Spleen (tissue), 11 donors: ENCODE results near the gene TLE4. TPM values are rescaled to one million over a fixed set of nuclear protein-coding genes. Genes with fewer than 3 reads are reported as not detected.

Source experiments
- DNase-seq: peaks from one replicate; pipeline ENCODE4 v3.0.0-alpha.2; 2020
- H3K27ac ChIP-seq, 8 donors: fragments of 200-600 bp; sonication (generic) in 7 of 8; 1 replicate in 4 of 8; 2 replicates in 4 of 8; pipeline versions ENCODE4 v1.5.0 to v1.8.0; 2016 to 2021; ENCODE audit warnings: inconsistent platforms in 4 of 8, mild to moderate bottlenecking in 4 of 8, moderate library complexity in 1 of 8
- H3K27me3 ChIP-seq, 7 donors: fragments of 200-600 bp; sonication (generic) in 6 of 7; replicated peaks in 1 of 7; 1 replicate in 4 of 7; 2 replicates in 3 of 7; pipeline versions ENCODE4 v1.5.0 to v1.8.0; 2016 to 2021; ENCODE audit warnings: inconsistent platforms in 3 of 7, mild to moderate bottlenecking in 1 of 7
- H3K36me3 ChIP-seq, 6 donors: fragments of 200-600 bp; sonication (generic) in 5 of 6; 1 replicate in 4 of 6; 2 replicates in 2 of 6; pipeline versions ENCODE4 v1.5.0 to v1.8.0; 2016 to 2021; ENCODE audit warnings: inconsistent platforms in 2 of 6
- H3K4me1 ChIP-seq, 6 donors: fragments of 200-600 bp; sonication (generic) in 5 of 6; 1 replicate in 3 of 6; 2 replicates in 3 of 6; pipeline versions ENCODE4 v1.5.0 to v1.8.0; 2016 to 2021; ENCODE audit warnings: inconsistent platforms in 3 of 6
- H3K4me3 ChIP-seq, 8 donors: fragments of 200-600 bp; sonication (generic) in 7 of 8; 1 replicate in 4 of 8; 2 replicates in 4 of 8; pipeline versions ENCODE4 v1.5.0 to v1.8.0; 2016 to 2021; ENCODE audit warnings: inconsistent platforms in 4 of 8, mild to moderate bottlenecking in 4 of 8, moderate library complexity in 2 of 8
- H3K9me3 ChIP-seq, 8 donors: fragments of 200-600 bp; sonication (generic) in 7 of 8; 1 replicate in 4 of 8; 2 replicates in 4 of 8; pipeline versions ENCODE4 v1.5.0 to v1.8.0; 2016 to 2021; ENCODE audit warnings: inconsistent platforms in 4 of 8
- POLR2A ChIP-seq, 3 donors: fragments of 450-650 bp; IDR thresholded peaks; one replicate each; pipeline ENCODE4 v1.5.1; 2017; ENCODE audit warnings: antibody characterized with exemption in 3 of 3, mild to moderate bottlenecking in 1 of 3
- POLR2AphosphoS5 ChIP-seq, 3 donors: sonication (generic); formaldehyde crosslinking; IDR thresholded peaks; one replicate each; pipeline ENCODE4 v1.5.1; 2017; ENCODE audit warnings: antibody characterized with exemption in 3 of 3
- WGBS, 5 donors: extraction: QIAGEN DNeasy Blood & Tissue Kit in 3 of 5; methylation state at CpG; one replicate each; pipeline versions ENCODE4 v1.1.5 to v1.1.7; 2013 to 2018; 5-methylcytosine and 5-hydroxymethylcytosine counted together
- intact Hi-C: fragments of 100-400 bp; cut with DNase I; formaldehyde crosslinking; loops from one replicate; pipeline ENCODE4 v1.15.0; 2023; ENCODE audit warnings: low total_unique reads
- polyA plus RNA-seq, 3 donors: library from polyadenylated mRNA; stranded (reverse); fragments of 200-250 nt; gene quantifications; one replicate each; pipeline ENCODE4 v1.2.1, GENCODE V29; 2013
- total RNA-seq, 7 donors: library from RNA; depleted of rRNA in 3 of 7; stranded (reverse); fragments of >200 nt in 3 of 7; fragmentation: NEBNext Ultra II Directional in 4 of 7; extraction: Animal tissue kit (Norgen Biotek cat#: 25700) in 4 of 7; gene quantifications; one replicate each; pipeline versions ENCODE4 v1.1.0 to v1.2.1, GENCODE V29; 2016 to 2021
- TF ChIP-seq, protein P1 (sequence below), 11 experiments: fragments of 200-600 bp in 7 of 11; fragments of 450-650 bp in 4 of 11; sonication (generic) in 4 of 11; IDR thresholded peaks in 8 of 11; conservative IDR thresholded peaks in 3 of 11; 1 replicate in 7 of 11; 2 replicates in 4 of 11; pipeline versions ENCODE4 v1.4.0 to v1.8.0; 2016 to 2021; ENCODE audit warnings: antibody characterized with exemption in 11 of 11, inconsistent platforms in 4 of 11, mild to moderate bottlenecking in 1 of 11
- donor health status: healthy with polysubstance abuse.
- donor health status: DM: no; HTN: no; CAD: no; lungs with moderate emphysema.
- donor health status: DM: no; HTN: no; CAD: no.
- donor health status: Bipolar disorder and iron deficiency.
- donor health status: healthy.
- donor health status: DM: no; HTN: no; CAD: no.
- donor health status: DM: yes; HTN: yes; CAD: no.

Gene TLE4
- total and polyA plus RNA-seq, 10 donors = 7.8 to 92.8 (median 70.5) TPM

DNA sequence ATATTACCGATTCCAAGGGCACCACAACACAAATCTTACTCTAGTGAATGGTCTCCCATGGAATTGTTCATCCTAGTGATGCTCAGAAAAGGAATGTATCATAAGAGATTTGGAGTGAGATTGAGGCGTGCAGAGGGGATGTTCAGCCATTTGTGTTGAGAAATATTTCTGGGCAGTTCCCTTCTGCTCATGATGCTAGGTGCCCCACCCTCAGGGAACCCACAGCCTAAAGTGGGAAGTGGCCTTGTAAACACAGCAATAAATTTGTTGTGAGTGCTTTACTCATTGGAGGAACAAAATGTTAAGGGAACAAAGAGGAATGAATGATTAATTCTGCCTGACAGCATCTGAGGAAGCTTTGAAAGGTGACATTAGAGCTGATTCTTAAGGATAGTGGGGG is 129.9 kb downstream of the TLE4 start:
- intact Hi-C loops = no loop called here
- no peak for DNase-seq
- WGBS, 5 donors = 67 to 80% (median 74%) methylated on average over 2 of the region's 2 CpGs
- peaks cover 0 to 39% (median 5%) of the 10 kb centered on the region in 6 donors for H3K4me1 ChIP-seq
- TF ChIP-seq POLR2A (IDR thresholded peaks at IDR 0.05) (no peak), POLR2AphosphoS5 (IDR thresholded peaks at IDR 0.05) (peak in 1 of 3 donors; percentile 74)
- TF ChIP-seq, protein P1, sequence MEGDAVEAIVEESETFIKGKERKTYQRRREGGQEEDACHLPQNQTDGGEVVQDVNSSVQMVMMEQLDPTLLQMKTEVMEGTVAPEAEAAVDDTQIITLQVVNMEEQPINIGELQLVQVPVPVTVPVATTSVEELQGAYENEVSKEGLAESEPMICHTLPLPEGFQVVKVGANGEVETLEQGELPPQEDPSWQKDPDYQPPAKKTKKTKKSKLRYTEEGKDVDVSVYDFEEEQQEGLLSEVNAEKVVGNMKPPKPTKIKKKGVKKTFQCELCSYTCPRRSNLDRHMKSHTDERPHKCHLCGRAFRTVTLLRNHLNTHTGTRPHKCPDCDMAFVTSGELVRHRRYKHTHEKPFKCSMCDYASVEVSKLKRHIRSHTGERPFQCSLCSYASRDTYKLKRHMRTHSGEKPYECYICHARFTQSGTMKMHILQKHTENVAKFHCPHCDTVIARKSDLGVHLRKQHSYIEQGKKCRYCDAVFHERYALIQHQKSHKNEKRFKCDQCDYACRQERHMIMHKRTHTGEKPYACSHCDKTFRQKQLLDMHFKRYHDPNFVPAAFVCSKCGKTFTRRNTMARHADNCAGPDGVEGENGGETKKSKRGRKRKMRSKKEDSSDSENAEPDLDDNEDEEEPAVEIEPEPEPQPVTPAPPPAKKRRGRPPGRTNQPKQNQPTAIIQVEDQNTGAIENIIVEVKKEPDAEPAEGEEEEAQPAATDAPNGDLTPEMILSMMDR (IDR thresholded peaks at IDR 0.05 in 8 of 11, conservative IDR thresholded peaks at IDR 0.05 in 3 of 11) = no peak
- peaks cover 0 to 28% (median 18%) of the 10 kb centered on the region in 6 donors for H3K36me3 ChIP-seq
- H3K27me3 ChIP-seq = no peaks in the 10 kb centered on the region
- H3K9me3 ChIP-seq = no peaks in the 10 kb centered on the region
- H3K27ac ChIP-seq = peak overlapping the region in 7 of 8 donors; percentile 21 to 85 (median 64)
- H3K4me3 ChIP-seq = no peak overlapping the region

DNA sequence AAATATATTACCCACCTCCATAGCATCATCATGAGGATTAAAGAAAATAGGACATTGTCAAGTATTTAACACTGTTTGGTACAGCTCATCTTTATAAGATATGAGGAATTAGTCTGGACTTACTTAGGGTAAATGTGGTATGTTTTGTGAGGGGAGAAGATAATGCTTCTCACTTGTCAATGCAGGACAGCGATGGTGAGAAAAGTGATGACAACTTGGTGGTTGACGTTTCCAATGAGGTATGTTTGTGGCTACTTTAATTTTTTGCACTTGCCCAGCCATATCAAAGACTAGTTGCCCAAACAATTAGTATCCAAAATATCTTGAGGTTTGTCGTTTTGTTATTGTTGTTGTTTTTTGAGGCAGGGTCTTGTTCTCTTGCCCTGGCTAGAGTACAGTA is 133.9 kb downstream of the TLE4 start:
- H3K4me3 ChIP-seq = no peak overlapping the region
- 93 to 98% (median 94%) methylated on average over 3 of the region's 3 CpGs for WGBS, 5 donors
- H3K9me3 ChIP-seq = no peaks in the 10 kb centered on the region
- H3K4me1 ChIP-seq = peaks cover 0 to 20% (median 5%) of the 10 kb centered on the region in 6 donors
- no peak for DNase-seq
- TF ChIP-seq POLR2AphosphoS5 (IDR thresholded peaks at IDR 0.05) = no peak
- TF ChIP-seq, protein P1 (IDR thresholded peaks at IDR 0.05 in 8 of 11, conservative IDR thresholded peaks at IDR 0.05 in 3 of 11) = no peak
- no peak for TF ChIP-seq POLR2A (IDR thresholded peaks at IDR 0.05)
- no peak overlapping the region for H3K27ac ChIP-seq
- intact Hi-C loops = no loop called here
- H3K36me3 ChIP-seq = peaks cover 3 to 69% (median 48%) of the 10 kb centered on the region in 6 donors
- H3K27me3 ChIP-seq = no peaks in the 10 kb centered on the region

DNA sequence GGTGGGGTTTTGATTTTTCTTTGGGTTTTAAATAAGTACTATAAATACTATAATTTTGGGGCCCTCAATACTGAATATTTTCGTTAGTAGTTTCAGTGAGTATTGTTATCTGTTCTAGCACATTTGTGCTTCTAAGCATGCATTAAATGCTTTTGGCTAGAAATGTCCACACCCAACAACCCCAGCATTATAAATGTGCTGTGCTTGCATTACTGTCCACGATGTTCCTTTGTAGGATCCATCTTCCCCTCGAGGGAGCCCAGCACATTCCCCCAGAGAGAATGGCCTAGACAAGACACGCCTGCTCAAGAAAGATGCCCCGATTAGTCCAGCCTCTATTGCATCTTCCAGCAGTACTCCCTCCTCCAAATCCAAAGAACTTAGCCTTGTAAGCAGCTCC is 134.7 kb downstream of the TLE4 start:
- Histone ChIP-seq H3K27ac (no peak overlapping the region), H3K9me3 (no peaks in the 10 kb centered on the region), H3K27me3 (no peaks in the 10 kb centered on the region), H3K36me3 (peaks cover 3 to 77% (median 48%) of the 10 kb centered on the region in 6 donors), H3K4me1 (peaks cover 0 to 12% (median 4%) of the 10 kb centered on the region in 6 donors), H3K4me3 (no peak overlapping the region)
- no peak for DNase-seq
- 89 to 97% (median 93%) methylated on average over 5 of the region's 5 CpGs for WGBS, 5 donors
- intact Hi-C loops = no loop called here
- no peak for TF ChIP-seq POLR2AphosphoS5 (IDR thresholded peaks at IDR 0.05)
- TF ChIP-seq, protein P1 (IDR thresholded peaks at IDR 0.05 in 8 of 11, conservative IDR thresholded peaks at IDR 0.05 in 3 of 11) = no peak
- no peak for TF ChIP-seq POLR2A (IDR thresholded peaks at IDR 0.05)

DNA sequence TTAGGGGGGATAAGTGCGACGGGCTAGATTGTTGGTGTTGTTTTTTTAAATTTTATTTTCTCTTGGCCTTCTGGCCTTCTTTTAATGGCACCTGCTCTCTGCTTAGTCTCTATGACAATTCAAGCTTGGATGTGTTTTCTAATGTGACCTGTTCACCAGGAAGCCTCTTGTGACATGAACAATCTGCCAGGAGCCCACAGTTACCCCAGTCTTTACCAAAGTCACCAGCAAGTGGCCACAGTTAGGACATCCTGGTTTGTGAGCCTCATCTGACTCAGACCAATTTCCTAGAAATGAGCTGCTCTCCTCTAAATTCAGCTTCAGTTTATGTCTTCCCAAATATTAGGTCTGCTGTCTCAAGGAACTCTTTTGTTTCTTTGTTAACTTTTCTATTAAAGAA is 135.8 kb downstream of the TLE4 start:
- TF ChIP-seq, protein P1 (IDR thresholded peaks at IDR 0.05 in 8 of 11, conservative IDR thresholded peaks at IDR 0.05 in 3 of 11) = no peak
- no peak for TF ChIP-seq POLR2AphosphoS5 (IDR thresholded peaks at IDR 0.05)
- TF ChIP-seq POLR2A (IDR thresholded peaks at IDR 0.05) = no peak
- Histone ChIP-seq H3K4me3 (no peak overlapping the region), H3K27me3 (no peaks in the 10 kb centered on the region), H3K27ac (no peak overlapping the region), H3K36me3 (peaks cover 3 to 87% (median 48%) of the 10 kb centered on the region in 6 donors), H3K9me3 (no peaks in the 10 kb centered on the region), H3K4me1 (peaks cover 0 to 1% (median 0%) of the 10 kb centered on the region in 6 donors)
- no peak for DNase-seq
- intact Hi-C loops = no loop called here
- WGBS, 5 donors = 93 to 98% (median 97%) methylated on average over 2 of the region's 2 CpGs
